NCI-H187 (cell line): ENCODE results near the gene KRTAP10-3.

Experiments used
- DNase-seq, 2 experiments: peaks; one replicate each; lab custom pipeline; 2025; lab: John Stamatoyannopoulos, UW

KRTAP10-3 gene

DNA sequence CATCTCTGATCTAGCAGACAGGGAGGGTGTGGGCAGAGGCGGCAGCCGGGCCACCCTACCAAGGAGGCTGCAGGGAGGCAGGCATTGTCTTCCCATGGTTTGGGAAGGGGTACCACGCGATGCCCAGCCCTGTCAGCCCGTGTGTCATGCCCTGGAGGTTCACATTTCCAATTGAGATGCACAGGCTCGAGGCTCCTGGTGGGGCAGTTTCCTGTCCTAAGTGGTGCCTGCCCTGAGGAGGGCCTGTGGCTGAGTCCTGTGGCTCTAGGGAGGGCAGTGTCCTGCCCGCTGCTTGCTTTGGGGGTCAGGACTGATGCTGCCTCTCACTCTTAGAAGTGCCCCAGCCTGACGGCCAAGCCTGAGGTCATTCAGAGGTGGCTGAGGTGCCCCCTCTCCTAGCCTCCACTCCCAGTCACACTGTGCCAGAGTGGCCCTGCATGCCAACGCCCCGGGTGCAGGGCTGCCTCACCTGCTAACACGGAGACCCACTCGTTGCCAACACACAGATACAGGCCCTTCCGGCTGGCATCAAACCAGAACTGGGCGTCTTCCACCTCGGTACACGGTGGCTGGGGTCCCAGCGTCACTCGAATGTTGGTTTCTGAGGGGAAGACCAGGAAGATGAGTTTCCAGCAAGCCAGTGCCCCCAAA lies 30.5 kb downstream of the KRTAP10-3 start:
- DNase-seq = no peak

- no peak for DNase-seq
Observed at GRCh38 chr21:44527156-44527982, 31.2 kb downstream of the KRTAP10-3 start.

- no peak for DNase-seq
Observed at GRCh38 chr21:44526096-44526997, 32.2 kb downstream of the KRTAP10-3 start.

- DNase-seq = no peak
Observed at GRCh38 chr21:44525391-44526095, 33.1 kb downstream of the KRTAP10-3 start.

GRCh38 chr21:44524414-44525371 lies 33.9 kb downstream of the KRTAP10-3 start:
- no peak for DNase-seq

GRCh38 chr21:44523567-44524413 lies 34.8 kb downstream of the KRTAP10-3 start:
- no peak for DNase-seq

DNA sequence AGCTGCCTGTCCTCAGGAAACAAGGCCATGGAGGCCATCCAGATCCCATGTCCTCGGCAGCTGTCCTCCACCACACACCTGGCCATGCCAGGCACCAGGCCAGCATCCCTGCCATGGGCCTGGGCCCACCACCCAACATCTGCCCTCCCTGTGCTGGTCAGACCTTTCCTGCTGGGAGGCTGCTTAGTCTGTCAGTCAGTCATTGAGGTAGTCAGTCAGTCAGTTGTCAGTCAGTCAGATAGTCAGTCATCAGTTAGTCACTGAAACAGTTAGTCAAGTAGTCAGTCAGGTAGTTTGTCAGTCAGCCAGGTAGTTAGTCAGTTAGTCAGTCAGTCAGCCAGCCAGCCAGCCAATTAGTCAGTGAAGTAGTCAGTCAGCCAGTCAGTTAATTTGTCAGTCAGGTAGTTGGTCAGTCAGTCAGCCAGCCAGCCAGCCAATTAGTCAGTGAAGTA lies 35.8 kb downstream of the KRTAP10-3 start:
- no peak for DNase-seq

GRCh38 chr21:44521928-44522752 lies 36.5 kb downstream of the KRTAP10-3 start:
- DNase-seq = no peak

GRCh38 chr21:44521301-44521927 lies 37.2 kb downstream of the KRTAP10-3 start:
- DNase-seq = no peak

DNA sequence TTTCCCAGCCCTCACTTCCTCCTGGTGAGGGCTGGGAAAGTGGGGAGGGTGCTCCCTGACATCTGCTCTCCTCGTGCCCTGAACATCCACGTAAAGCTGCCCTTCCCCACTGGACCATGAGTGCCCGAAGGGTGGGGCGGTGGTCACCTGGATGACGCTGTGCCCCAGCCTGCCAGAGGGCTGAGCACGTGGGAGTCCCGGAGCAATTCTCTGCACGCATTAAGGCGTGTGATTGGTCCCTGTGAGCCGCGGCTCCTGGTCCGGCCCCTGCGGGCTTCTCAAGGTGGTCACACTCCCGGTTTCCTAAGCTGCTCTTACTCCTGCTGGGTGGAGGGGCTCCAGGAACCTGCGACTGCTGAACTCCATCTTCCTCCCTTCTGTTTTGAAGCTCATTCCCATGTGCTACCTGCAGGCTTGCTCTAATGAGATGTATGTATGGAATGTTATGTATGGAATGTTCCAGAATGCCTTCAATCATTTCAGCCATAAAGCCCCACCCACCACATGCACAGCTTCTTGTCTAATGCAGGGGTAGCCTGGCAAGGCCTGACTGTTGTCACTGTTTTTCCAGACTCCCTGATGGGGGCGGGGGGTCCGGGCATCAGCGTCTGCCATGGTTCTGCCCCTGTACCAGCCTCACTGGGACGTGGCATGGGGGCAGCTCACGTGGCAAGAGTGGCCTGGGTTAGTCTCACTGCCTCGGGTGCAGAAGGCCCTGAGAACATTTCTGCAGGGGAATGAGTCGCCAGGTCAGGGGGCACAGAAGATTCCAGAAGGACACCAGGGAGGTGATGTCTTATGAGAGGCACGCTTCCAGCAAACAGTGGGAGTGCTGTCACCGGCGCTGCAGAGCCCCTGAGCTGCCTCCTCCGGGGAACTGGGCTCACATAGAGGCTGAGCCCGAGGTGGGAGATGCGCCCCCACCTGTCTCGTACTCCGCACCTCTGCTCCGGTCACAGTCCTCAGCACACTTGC lies 38.0 kb downstream of the KRTAP10-3 start:
- DNase-seq = no peak

DNA sequence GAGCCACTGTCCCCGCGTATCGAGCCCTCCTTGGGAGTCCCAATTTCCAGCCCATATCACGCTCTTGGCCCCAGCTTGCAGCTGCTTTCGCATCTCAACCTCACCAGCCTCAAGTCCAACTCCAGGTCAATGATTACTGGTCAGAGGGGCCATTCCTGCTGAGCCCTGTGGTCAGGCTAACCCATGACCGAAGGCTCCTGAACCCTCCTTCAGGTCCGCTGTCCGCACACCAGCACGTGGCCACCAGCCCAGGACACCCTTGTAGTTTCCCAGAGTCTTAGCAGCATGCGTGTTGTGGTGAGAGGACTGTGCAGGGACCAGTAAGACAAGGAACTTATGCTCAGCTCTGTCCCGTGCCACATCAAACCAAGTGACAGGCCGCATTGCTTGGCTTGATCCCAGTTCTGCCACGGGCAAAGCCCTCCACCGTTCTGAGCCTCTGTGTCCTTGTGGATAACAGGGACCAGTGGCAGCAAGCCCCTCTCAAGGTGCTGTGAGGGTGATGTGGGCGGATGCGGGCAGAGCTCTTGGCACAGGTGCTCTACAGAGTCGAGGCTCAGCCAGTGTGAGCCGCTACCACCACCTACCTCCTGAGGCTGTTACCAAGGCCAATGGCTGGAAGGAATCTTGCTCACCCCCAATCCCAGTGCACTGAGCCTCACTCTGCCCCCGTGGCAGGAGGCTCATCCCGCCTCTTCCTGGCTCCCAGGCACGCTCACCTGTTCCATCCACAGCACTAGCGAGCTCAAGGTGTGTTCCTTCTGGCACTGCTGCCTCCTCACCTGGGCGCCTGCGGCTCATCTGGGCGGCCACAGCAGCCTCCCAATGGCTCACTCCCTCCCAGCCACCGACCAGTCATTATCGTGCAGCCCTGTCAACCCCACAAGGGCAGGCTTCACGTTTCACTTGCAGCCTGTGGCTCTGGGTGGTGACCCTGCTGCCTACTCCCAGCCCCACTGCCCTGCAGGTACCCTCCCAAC lies 39.0 kb downstream of the KRTAP10-3 start:
- DNase-seq = no peak

DNA sequence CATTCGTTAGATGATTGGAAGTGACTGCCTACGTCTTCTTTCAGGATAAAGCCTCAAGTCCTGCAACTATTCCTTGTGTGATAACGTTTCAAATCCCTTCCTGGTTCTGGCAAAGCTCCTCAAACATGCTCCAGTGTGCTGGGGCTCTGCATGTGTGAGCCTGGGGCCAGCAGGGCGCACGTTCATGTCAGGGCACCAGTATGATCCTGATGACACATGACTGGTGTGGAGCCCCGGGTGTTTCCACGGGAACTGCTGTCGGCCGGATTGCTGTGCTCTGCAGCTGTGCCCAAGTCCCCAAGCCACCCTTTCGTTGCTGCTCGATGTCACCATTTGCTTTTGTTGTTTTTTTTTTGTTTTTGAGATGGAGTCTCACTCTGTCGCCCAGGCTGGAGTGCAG lies 39.9 kb downstream of the KRTAP10-3 start:
- no peak for DNase-seq

DNA sequence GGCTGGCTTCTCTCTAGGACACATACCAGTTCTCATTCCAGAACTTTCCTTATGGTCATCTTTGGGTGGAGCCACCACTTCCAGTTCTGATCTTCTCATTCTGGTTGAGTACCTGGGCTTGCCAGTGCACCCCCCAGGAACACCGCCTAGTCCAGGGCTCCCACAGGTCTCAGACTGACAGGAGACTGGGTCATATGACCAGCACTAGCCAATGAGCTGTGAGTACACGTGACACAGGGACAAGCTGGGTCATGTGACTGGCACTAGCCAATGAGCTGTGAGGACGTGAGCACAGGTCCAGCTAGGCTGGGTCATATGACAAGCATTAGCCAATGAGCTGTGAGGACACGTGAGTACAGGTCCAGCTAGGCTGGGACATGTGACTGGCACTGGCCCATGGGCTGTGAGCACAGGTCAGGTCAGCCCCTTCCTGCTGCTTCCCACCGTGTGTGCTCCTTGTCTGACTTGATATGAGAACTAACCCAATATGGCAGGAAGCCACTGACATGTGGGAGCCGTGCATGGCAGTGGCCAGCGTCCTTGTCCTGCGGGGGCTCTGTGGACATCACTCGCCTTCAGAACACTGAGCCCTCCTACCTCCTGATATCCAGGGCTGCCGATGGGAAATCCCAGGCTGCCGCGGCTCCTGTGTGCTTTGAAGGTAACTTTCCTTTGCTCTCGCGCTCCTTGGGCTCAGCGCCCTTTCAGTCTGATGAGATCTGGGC lies 41.3 kb downstream of the KRTAP10-3 start:
- DNase-seq = no peak

DNA sequence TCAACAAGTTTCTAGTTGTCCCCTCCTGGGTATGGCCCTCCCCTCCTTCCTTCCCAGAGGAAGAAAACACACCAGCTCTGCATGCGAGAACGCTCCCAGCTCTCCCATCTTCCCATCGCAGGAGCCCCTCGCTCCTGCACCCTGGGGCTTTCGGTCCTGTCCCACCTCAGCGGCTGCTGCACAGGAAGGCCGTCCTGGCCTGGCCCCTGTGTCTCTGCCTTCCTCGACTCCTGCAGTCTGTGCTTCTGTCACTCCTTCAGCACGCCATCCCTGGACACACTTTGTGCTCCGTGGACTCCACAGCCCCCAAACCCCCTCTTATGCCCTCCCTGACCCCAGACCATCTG lies 41.8 kb downstream of the KRTAP10-3 start:
- no peak for DNase-seq

DNA sequence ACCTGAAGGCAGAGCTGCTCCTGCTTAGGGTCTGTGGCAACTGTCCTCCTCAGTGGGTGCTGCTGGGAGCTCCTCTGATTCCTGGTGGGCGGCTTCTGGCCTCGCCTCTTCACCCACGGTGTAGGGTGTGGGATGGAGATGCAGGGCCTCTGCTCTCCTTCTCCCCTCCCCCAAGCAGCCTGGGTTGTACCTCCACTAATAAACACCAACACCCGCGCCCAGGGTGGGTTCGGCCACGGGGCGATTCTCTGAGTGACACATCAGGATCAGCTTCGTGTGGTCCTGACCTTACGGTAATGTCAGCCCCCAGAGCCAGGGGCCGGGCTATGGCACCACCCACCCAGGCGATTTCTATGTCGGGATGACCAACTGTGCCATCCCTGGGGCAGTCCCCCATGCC lies 42.3 kb downstream of the KRTAP10-3 start:
- DNase-seq = no peak
